ENCODE measurements around the gene OR2F1.
"Not testable (repeated sequence)": the region's sequence is repeated elsewhere in the genome, so short reads cannot be mapped to it uniquely, and the experiment has no call there.

OR2F1 gene

GRCh38 chr7:144009361-144009760 is 54.7 kb downstream of the OR2F1 start:
- DNase-seq (ENCODE audit: low read depth), result no peak

- DNase-seq (ENCODE audit: low read depth), result not testable (repeated sequence)
These were observed 55.4 kb downstream of the OR2F1 start for GRCh38 chr7:144010061-144010460.

- not testable (repeated sequence) for DNase-seq (ENCODE audit: low read depth)
These were observed 56.2 kb downstream of the OR2F1 start for GRCh38 chr7:144010821-144011220.

GRCh38 chr7:144011458-144012230 is 57.0 kb downstream of the OR2F1 start:
- no peak for DNase-seq (ENCODE audit: low read depth)
